Activated gamma-delta T cell treated with anti-CD3 and anti-CD28 coated beads, Interleukin-2, amount 50 U/mL, for 16 hours (primary cell): ENCODE results near the gene DHRSX.
"Not testable (repeated sequence)": the region's sequence is repeated elsewhere in the genome, so short reads cannot be mapped to it uniquely, and the experiment has no call there.

Experiments used
- DNase-seq: peaks from one replicate; pipeline ENCODE4 v3.0.0-alpha.2; 2020; ENCODE audit warnings: low read depth

Gene DHRSX

GRCh38 chrX:2351321-2351720, 149.5 kb downstream of the DHRSX start:
- no peak for DNase-seq

DNA sequence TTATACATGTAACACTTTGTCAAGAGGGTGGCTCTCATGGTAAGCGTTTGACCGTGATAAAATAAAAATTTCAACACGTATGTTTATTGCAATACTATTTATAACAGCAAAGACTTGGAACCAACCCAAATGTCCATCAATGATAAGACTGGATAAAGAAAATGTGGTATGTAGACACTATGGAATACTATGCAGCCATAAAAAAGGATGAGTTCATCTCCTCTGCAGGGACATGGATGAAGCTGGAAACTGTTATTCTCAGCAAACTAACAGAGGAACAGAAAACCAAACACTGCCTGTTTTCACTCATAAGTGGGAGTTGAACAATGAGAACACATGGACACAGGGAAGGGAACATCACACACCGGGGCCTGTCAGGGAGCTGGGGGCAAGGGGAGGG, 150.1 kb downstream of the DHRSX start:
- DNase-seq, result not testable (repeated sequence)

DNA sequence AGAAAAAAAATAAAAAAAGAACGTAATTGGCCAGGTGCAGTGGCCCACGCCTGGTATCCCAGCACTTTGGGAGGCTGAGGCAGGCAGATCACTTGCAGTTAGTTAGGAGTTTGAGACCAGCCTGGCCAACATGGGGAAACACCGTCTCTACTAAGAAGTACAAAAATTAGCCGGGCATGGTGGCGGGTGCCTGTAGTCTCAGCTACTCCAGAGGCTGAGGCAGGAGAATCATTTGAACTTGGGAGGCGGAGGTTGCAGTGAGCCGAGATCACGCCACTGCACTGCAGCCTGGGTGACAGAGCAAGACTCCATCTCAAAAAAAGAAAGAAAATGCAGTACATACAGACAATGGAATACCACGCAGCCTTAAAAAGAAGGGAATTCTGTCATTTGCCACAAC, 150.7 kb downstream of the DHRSX start:
- not testable (repeated sequence) for DNase-seq

DNA sequence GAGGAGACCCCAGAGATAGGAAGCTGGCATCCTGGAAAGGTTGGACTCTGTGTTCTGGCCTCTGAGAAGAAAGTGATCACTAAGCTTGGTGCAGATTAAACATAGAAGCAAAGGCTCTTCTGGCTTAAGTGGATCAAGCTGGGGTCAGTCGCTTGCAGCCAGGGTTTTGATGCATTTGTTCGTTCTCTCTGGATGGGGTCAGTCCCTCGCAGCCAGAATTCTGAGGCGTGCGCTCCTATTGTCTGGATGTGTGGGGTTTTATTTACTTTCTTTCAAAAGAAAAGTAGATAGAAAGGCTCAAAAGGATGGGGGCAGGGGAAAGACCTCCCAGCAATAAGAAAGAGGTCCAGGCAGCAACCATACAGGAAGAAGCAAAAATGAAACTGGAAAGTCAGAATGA, 152.6 kb downstream of the DHRSX start:
- DNase-seq, result no peak

DNA sequence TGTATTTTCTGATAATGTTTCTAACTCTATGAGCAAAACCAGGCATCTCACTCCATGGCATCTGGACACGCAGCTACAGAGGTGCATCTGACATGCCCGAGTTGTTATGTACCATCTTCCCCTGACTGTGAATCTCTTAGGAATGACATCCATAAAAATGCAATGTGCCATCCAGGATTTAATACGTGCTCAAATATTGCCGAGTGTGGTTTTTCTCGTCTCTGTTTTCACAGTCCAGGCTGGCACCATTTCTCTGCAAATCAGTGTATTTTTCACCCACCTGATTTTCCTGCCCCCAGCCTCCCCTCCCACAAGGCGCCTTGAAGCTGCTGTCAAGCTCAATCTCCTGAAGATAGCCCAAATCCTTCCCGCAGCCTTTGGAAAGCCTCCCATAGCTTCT, 154.6 kb downstream of the DHRSX start:
- DNase-seq, result no peak

DNA sequence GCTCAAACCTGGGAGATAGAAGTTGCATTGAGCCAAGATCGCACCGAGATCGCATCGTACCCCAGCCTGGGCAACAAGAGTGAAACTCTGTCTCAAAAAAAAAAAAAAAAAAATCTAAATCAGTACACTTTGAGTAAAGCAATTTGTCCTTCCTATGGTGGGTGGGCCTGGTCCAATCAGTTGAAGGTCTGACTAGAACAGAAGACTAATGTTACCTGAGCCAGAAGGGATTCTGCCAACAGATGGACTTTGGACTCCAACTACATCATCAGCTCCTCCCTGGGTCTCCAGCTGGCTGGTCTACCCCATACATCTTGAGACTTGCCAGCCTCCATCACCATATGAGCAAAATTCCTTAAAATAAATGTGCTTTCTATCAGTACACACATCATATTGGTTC, 155.2 kb downstream of the DHRSX start:
- no peak for DNase-seq

GRCh38 chrX:2343413-2343812, 157.4 kb downstream of the DHRSX start:
- no peak for DNase-seq

GRCh38 chrX:2342874-2343273, 157.9 kb downstream of the DHRSX start:
- DNase-seq, result no peak

- no peak for DNase-seq
These were observed 158.5 kb downstream of the DHRSX start for GRCh38 chrX:2342281-2342688.

GRCh38 chrX:2340991-2341390, 159.8 kb downstream of the DHRSX start:
- DNase-seq, result no peak

DNA sequence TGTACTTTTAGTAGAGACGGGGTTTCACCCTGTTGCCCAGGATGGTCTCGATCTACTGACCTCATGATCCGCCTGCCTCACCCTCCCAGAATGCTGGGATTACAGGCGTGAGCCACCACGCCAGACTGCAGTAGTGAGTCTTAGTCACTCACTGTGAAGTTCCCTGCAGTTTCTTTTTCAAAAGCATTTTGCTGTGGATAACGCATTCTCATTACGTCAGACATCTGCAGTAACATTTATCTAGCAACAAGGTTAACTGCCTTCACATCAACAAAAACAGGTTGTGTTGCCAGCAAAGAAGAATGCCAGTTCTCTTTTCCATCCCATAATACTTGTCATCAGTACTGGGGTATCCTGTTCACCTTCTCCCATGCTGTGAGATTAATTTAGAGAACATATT, 164.6 kb downstream of the DHRSX start:
- no peak for DNase-seq

GRCh38 chrX:2334237-2334636, 166.5 kb downstream of the DHRSX start:
- no peak for DNase-seq

DNA sequence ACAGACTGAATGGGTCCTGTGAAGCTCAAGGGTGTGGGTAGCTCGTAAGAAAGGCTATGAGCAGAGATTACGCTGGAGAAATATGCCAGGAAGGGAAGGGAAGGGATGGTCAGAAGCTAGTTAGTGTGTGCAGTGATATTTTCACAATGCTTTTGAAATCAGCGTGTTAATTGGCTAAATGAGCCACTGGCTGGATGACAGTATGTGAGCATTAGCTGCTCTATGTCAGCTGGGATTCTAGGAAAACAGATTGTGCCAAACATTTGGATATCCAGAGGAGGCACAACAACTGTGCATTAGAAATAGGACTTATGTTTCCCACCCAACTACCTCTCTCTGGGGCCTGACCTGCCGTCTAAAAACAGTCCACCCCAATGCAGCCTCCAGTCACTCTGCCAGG, 168.5 kb downstream of the DHRSX start:
- DNase-seq, result no peak

DNA sequence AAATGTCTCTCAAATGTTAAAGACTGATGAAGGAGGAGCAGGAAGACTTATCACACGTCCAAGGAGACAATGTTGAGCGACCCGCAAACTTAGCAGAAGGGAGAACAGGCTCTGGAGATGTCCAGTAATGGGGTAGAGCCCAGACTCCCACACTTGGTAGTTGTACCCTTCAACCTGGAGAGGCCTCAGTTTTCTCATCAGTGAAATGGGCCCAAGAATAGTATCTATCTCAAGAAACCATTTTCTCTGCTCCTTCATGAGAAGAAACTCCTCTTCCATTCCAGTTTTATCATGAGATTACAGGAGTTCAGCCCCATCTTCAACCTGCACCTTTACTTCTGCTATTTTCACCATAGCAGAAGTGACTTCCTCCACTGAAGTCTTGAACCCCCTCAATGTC, 169.9 kb downstream of the DHRSX start:
- DNase-seq, result no peak

GRCh38 chrX:2330487-2330886, 170.3 kb downstream of the DHRSX start:
- no peak for DNase-seq

GRCh38 chrX:2327423-2327822, 173.4 kb downstream of the DHRSX start:
- DNase-seq, result no peak

DNA sequence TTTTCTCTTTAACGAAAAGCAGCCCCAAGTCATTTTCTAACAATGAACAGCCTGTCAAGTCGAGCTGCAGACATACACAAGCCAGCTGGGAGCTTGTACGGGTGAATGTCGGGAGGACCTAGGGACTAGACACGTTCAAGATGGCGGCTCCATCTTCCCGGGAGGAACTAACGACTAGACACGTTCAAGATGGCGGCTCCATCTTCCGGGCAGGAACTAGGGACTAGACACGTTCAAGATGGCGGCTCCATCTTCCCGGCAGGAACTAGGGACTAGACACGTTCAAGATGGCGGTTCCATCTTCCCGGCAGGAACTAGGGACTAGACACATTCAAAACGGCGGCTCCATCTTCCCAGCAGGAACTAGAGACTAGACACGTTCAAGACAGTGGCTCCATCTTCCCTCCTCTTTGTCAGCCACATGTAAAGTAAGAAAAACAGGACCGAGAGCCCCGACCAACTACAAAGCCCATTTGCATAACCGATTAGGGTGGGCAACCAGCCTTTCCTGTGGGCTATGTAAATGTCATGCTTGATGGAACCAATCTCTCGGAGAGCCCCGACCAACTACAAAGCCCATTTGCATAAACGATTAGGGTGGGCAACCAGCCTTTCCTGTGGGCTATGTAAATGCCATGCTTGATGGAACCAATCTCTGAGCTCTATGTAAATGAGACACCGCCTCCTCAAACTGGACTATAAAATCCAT, 175.5 kb downstream of the DHRSX start:
- peak; percentile 17 for DNase-seq

GRCh38 chrX:2324151-2324550, 176.6 kb downstream of the DHRSX start:
- no peak for DNase-seq

GRCh38 chrX:2321411-2321810, 179.4 kb downstream of the DHRSX start:
- no peak for DNase-seq

- DNase-seq, result no peak
These were observed 180.0 kb downstream of the DHRSX start for GRCh38 chrX:2320580-2321327.

GRCh38 chrX:2320089-2320488, 180.7 kb downstream of the DHRSX start:
- no peak for DNase-seq

DNA sequence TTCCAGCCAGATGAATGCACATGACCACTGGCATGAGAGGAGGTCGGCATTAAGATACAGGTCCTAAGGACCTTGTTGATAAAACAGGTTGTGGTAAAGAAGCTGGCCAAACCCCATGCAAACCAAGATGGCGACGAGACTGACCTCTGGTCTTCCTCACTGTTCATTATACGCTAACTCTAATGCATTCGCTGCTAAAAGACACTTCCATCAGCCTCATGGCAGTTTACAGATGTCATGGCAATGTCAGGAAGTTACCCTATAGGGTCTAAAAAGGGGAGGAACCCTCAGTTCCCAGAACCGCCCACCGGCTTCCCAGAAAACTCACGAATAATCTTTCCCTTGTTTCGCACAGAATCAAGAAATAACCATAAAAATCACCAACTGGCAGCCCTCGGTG, 182.4 kb downstream of the DHRSX start:
- no peak for DNase-seq

GRCh38 chrX:2317527-2318055, 183.2 kb downstream of the DHRSX start:
- no peak for DNase-seq

DNA sequence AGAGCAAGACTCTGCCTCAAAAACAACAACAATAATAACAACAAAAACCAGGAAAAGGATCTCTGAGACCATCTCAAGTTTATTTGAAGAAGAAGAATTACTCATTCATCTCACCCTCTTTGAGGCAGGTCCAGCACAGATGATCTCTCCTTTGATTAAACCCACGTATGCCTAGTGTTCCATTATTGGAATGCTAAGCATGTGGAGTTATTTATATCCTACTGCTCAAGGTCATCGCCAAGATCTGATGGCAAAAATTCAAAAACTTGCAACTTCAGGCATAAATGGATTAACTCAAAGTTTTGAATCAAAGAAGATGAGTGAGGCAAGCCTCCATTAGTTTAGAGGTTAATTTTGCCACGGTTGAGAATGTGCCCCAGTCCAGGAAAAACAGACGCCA, 184.2 kb downstream of the DHRSX start:
- DNase-seq, result no peak
